H1 (cell line): Measurements from ENCODE around the gene L3MBTL2. TPM values are rescaled to one million over a fixed set of nuclear protein-coding genes. Genes with fewer than 3 reads are reported as not detected.
A peak's percentile ranks its signal among the peaks of the same experiment; 100 is the strongest.

Experiments
- CEBPB ChIP-seq: IDR thresholded peaks from 2 replicates; pipeline ENCODE4 v1.6.1; 2012; ENCODE audit warnings: low read depth, low read length
- CREB1 ChIP-seq: IDR thresholded peaks from 2 replicates; pipeline ENCODE4 v1.6.1; 2012; ENCODE audit warnings: inconsistent platforms
- CTBP2 ChIP-seq: IDR thresholded peaks from 2 replicates; pipeline ENCODE4 v1.7.0; 2011; ENCODE audit warnings: borderline replicate concordance, mild to moderate bottlenecking, moderate library complexity, mixed read lengths, low read length; ENCODE audit not compliant: insufficient read depth, insufficient read length
- EGR1 ChIP-seq: IDR thresholded peaks from 2 replicates; pipeline ENCODE4 v1.6.1; 2011; ENCODE audit warnings: low read depth, low read length, borderline replicate concordance
- EP300 ChIP-seq, 2 experiments: IDR thresholded peaks; 1 replicate in 1 of 2; 2 replicates in 1 of 2; pipeline ENCODE4 v1.6.1; 2011 to 2012; ENCODE audit warnings: low read depth in 2 of 2, low read length in 2 of 2, mild to moderate bottlenecking in 2 of 2, borderline replicate concordance in 1 of 2, inconsistent platforms in 1 of 2, moderate library complexity in 1 of 2
- FOSL1 ChIP-seq: IDR thresholded peaks from 2 replicates; pipeline ENCODE4 v1.6.1; 2011; ENCODE audit warnings: mild to moderate bottlenecking, low read depth, low read length, moderate library complexity; ENCODE audit not compliant: insufficient read depth
- GABPA ChIP-seq: IDR thresholded peaks from 2 replicates; pipeline ENCODE4 v1.6.1; 2011; ENCODE audit warnings: mild to moderate bottlenecking, low read length, moderate library complexity, borderline replicate concordance; ENCODE audit not compliant: insufficient read depth
- JUN ChIP-seq: IDR thresholded peaks from 2 replicates; pipeline ENCODE4 v1.6.1; 2011; ENCODE audit warnings: low read depth, mild to moderate bottlenecking, improper control_type of control experiment, low read length
- KDM5A ChIP-seq: fragments of 200-600 bp; IDR thresholded peaks from 2 replicates; pipeline ENCODE4 v1.7.1; 2012; ENCODE audit warnings: mild to moderate bottlenecking, low read length, inconsistent platforms, mixed read lengths
- POLR2A ChIP-seq, 2 experiments: IDR thresholded peaks; 1 replicate in 1 of 2; 2 replicates in 1 of 2; pipeline ENCODE4 v1.6.1; 2011; ENCODE audit warnings: low read depth in 2 of 2, low read length in 2 of 2, mild to moderate bottlenecking in 2 of 2; ENCODE audit errors: control extremely low read depth in 1 of 2
- RBBP5 ChIP-seq: IDR thresholded peaks from 2 replicates; pipeline ENCODE4 v1.7.1; 2012; ENCODE audit warnings: low read depth, mild to moderate bottlenecking, inconsistent platforms, low read length, moderate library complexity, borderline replicate concordance
- RXRA ChIP-seq: IDR thresholded peaks from 2 replicates; pipeline ENCODE4 v1.6.1; 2011; ENCODE audit warnings: low read depth, mild to moderate bottlenecking, low read length, moderate library complexity; ENCODE audit not compliant: insufficient read depth
- SIN3A ChIP-seq, 2 experiments: IDR thresholded peaks in 1 of 2; conservative IDR thresholded peaks in 1 of 2; 2 replicates each; pipeline ENCODE4 v1.6.1; 2011 to 2012; ENCODE audit warnings: low read length in 2 of 2, improper control_type of control experiment in 1 of 2, low read depth in 1 of 2, mild to moderate bottlenecking in 1 of 2
- SIRT6 ChIP-seq: IDR thresholded peaks from one replicate; pipeline ENCODE4 v1.7.1; 2012; ENCODE audit warnings: low read length, inconsistent platforms
- SIX5 ChIP-seq: IDR thresholded peaks from 2 replicates; pipeline ENCODE4 v1.6.1; 2011; ENCODE audit warnings: mild to moderate bottlenecking, low read depth, low read length
- SP1 ChIP-seq: IDR thresholded peaks from 2 replicates; pipeline ENCODE4 v1.6.1; 2011; ENCODE audit warnings: low read depth, low read length
- SRF ChIP-seq: IDR thresholded peaks from 2 replicates; pipeline ENCODE4 v1.6.1; 2011; ENCODE audit warnings: mild to moderate bottlenecking, low read depth, low read length, moderate library complexity
- TCF12 ChIP-seq: IDR thresholded peaks from 2 replicates; pipeline ENCODE4 v1.6.1; 2011; ENCODE audit warnings: low read depth, mild to moderate bottlenecking, low read length
- YY1 ChIP-seq: IDR thresholded peaks from 2 replicates; pipeline ENCODE4 v1.6.1; 2011; ENCODE audit warnings: low read depth, mild to moderate bottlenecking, low read length
- polyA plus RNA-seq, 7 experiments: library from polyadenylated mRNA; depleted of rRNA in 3 of 7; stranded (reverse) in 5 of 7; unstranded in 2 of 7; fragments of >200 nt in 5 of 7; fragments of 200-250 nt in 2 of 7; gene quantifications; 1 replicate in 5 of 7; 2 replicates in 1 of 7; 4 replicates in 1 of 7; pipeline versions ENCODE4 v1.2.1 to v1.2.3, GENCODE V29; 2011 to 2013; ENCODE audit warnings: missing spikeins in 2 of 7, mixed read lengths in 2 of 7
- total RNA-seq: library from RNA; stranded (reverse); fragmentation: NEBNext Ultra II Directional; extraction: Animal tissue kit (Norgen Biotek cat#: 25700); gene quantifications from 2 replicates; pipeline ENCODE4 v1.2.1, GENCODE V29; 2021
- TF ChIP-seq, protein P1 (sequence below): IDR thresholded peaks from 2 replicates; pipeline ENCODE4 v1.6.1; 2012; ENCODE audit warnings: inconsistent platforms
- TF ChIP-seq, protein P2 (sequence below): IDR thresholded peaks from 2 replicates; pipeline ENCODE4 v1.6.1; 2012; ENCODE audit warnings: inconsistent platforms
- TF ChIP-seq, protein P3 (sequence below): IDR thresholded peaks from 2 replicates; pipeline ENCODE4 v1.6.1; 2012; ENCODE audit warnings: low read length, inconsistent platforms

Gene L3MBTL2
- total and polyA plus RNA-seq, 2 of the 8 experiments (the other 6 are each of a cell fraction or from before 2014, with no cell fraction given), result 23.9 to 24.9 TPM

DNA sequence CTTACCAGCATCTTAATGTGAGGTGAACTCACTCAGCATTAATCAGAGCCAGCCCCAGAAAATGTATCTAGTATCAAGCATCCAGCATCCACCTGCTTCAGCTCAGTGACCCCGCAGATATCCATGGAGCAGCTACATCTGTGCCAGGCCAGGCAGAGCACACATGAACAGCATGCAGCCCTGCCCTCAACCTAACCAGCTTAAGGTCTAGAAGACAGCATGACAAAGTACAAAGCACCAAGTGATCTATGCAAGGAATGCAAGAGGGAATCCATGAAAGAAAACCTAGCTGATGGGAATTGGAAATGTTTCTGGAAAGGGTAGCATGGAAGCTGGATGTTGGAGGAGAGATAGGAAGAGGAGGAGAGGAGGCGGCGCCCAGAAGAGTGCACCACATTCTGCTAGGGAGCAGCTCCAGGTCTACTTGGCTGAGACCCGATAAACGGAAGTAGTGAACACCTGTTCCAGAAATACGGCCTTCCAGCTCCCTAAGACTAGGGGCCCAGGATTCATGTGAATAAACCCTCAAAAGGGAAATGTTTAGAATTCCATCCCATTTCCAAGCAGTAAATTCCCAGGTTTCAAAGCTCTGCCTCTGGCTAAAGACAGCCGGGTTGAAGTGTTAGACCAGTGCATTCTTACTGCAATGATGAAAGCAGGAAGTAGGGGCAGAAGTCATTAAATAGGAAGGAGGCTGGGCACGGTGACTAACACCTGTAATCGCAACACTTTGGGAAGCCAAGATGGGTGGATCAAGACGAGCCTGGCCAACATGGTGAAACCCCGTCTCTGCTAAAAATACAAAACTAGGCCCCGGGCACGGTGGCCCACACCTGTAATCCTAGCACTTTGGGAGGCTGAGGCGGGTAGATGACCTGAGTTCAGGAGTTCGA is 23.5 kb upstream of the L3MBTL2 start (continued):
- TF ChIP-seq, protein P1, sequence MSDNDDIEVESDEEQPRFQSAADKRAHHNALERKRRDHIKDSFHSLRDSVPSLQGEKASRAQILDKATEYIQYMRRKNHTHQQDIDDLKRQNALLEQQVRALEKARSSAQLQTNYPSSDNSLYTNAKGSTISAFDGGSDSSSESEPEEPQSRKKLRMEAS, result peak; percentile 81
- TF ChIP-seq RXRA, result no peak
- TF ChIP-seq TCF12, result no peak
- TF ChIP-seq CTBP2, result no peak
- TF ChIP-seq, protein P2, sequence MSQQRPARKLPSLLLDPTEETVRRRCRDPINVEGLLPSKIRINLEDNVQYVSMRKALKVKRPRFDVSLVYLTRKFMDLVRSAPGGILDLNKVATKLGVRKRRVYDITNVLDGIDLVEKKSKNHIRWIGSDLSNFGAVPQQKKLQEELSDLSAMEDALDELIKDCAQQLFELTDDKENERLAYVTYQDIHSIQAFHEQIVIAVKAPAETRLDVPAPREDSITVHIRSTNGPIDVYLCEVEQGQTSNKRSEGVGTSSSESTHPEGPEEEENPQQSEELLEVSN, result peak; percentile 69; the same call in 1 of the 2 replicates
- TF ChIP-seq CEBPB, result no peak
- TF ChIP-seq EP300 (IDR thresholded peaks at IDR 0.05; ENCODE audit: borderline replicate concordance in 1 of 2, low read depth in 2 of 2, low read length in 2 of 2), result no peak
- no peak for TF ChIP-seq SIN3A (conservative IDR thresholded peaks at IDR 0.05 in 1 of 2, IDR thresholded peaks at IDR 0.05 in 1 of 2; ENCODE audit: low read depth in 1 of 2, low read length in 2 of 2)
- TF ChIP-seq KDM5A, result no peak
- TF ChIP-seq POLR2A (IDR thresholded peaks at IDR 0.05; ENCODE audit: control extremely low read depth in 1 of 2, low read depth in 2 of 2, low read length in 2 of 2), result 0 out of 3 replicates have a peak, but pooled peaks of 1 of the 2 experiments have one; percentile 23
- TF ChIP-seq, protein P3, sequence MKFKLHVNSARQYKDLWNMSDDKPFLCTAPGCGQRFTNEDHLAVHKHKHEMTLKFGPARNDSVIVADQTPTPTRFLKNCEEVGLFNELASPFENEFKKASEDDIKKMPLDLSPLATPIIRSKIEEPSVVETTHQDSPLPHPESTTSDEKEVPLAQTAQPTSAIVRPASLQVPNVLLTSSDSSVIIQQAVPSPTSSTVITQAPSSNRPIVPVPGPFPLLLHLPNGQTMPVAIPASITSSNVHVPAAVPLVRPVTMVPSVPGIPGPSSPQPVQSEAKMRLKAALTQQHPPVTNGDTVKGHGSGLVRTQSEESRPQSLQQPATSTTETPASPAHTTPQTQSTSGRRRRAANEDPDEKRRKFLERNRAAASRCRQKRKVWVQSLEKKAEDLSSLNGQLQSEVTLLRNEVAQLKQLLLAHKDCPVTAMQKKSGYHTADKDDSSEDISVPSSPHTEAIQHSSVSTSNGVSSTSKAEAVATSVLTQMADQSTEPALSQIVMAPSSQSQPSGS, result no peak
- TF ChIP-seq SIRT6, result no peak
- no peak for TF ChIP-seq SP1
- TF ChIP-seq GABPA, result no peak
- TF ChIP-seq CREB1, result no peak
- no peak for TF ChIP-seq FOSL1
- no peak for TF ChIP-seq JUN
- no peak for TF ChIP-seq SIX5
- TF ChIP-seq YY1, result no peak
- no peak for TF ChIP-seq SRF
- no peak for TF ChIP-seq EGR1
- TF ChIP-seq RBBP5, result no peak
